ENCODE results near the gene TRIM28. TPM values are rescaled to one million over a fixed set of nuclear protein-coding genes. Genes with fewer than 3 reads are reported as not detected.

The TRIM28 gene
- total and polyA plus RNA-seq, 2 donors (not counting 3 experiments of a cell fraction or from before 2014, with no cell fraction given): 429 to 521 TPM

DNA sequence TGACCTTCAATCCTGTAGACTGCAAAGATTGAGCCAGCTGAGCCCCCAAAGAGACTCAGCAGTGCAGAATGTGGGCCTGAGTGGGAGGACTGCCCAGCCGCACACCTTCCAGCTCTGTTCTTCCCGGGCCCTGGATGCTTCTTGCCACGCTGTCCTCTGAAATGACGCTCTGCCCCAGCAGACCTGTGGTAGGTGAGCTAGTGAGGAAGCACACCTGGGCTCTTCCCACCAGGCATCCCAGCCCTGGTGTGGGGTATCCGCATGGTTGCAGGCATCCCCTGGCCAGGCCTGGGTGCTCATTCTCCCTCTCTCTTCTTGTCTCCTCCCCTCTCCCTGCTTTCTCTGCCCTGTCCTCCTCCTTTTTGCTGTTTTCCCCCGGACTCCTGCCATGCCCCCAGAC is 39.1 kb downstream of the TRIM28 start:
- Histone ChIP-seq H3K9ac (replicated peaks; ENCODE audit: extremely low read depth, insufficient read depth, low read length) (no peak overlapping the region), H3K27me3 (ENCODE audit: control insufficient read depth in 2 of 2, insufficient read depth in 2 of 2, low read length in 2 of 2) (no peaks in the 10 kb centered on the region), H3K27ac (ENCODE audit: insufficient read depth, low read depth, low read length) (no peak overlapping the region), H3K4me3 (replicated peaks in 1 of 3; ENCODE audit: insufficient read depth in 1 of 3, low read depth in 1 of 3, low read length in 3 of 3) (no peak overlapping the region), H3K36me3 (ENCODE audit: control insufficient read depth in 2 of 2, extremely low read depth in 1 of 2, insufficient read depth in 2 of 2, low read length in 2 of 2) (peaks cover 0 to 16% of the 10 kb centered on the region in 2 experiments), H3K4me1 (ENCODE audit: control insufficient read depth, extremely low read depth, insufficient read depth, low read length) (peaks cover 3% of the 10 kb centered on the region), H3K9me3 (replicated peaks; ENCODE audit: control insufficient read depth, insufficient read depth, low read length) (no peaks in the 10 kb centered on the region), H3K79me2 (ENCODE audit: control insufficient read depth, insufficient read depth, low read length) (peaks cover 5% of the 10 kb centered on the region), H2AFZ (ENCODE audit: low read depth, low read length) (no peak overlapping the region), H4K20me1 (replicated peaks; ENCODE audit: control insufficient read depth, extremely low read depth, insufficient read depth, low read length) (no peaks in the 10 kb centered on the region), H3K4me2 (ENCODE audit: insufficient read depth, low read length) (no peak overlapping the region), H3K9me1 (replicated peaks; ENCODE audit: control insufficient read depth, extremely low read depth, insufficient read depth, low read length) (no peaks in the 10 kb centered on the region)
- intact Hi-C loops (cut with micrococcal nuclease): no loop called here
- no TSS peak for BruUV-seq (replicated peaks)
- CTCF ChIA-PET: interaction anchor here (1.2 to 8.9 kb wide), 2 partner anchors 63 to 64 kb away, joined by 5 to 111 read pairs; partner anchors contain the start of gene ZBTB45
- DNase-seq (ENCODE audit: low read depth, low spot score): no peak
- no peak for TF ChIP-seq POLR2AphosphoS5 (IDR thresholded peaks at IDR 0.05; ENCODE audit: insufficient read depth, low read depth, low read length)
- TF ChIP-seq FOS (IDR thresholded peaks at IDR 0.05; ENCODE audit: borderline replicate concordance, insufficient read depth, low read length): no peak
- no peak for TF ChIP-seq GATA2 (IDR thresholded peaks at IDR 0.05; ENCODE audit: insufficient read depth, insufficient read length, low read depth, low read length)
- no peak for TF ChIP-seq EZH2 (IDR thresholded peaks at IDR 0.05; ENCODE audit: borderline replicate concordance, low read depth, low read length, severe bottlenecking)
- TF ChIP-seq JUN (IDR thresholded peaks at IDR 0.05; ENCODE audit: borderline replicate concordance, insufficient read depth, insufficient read length, low read depth): no peak
- TF ChIP-seq, protein P1, sequence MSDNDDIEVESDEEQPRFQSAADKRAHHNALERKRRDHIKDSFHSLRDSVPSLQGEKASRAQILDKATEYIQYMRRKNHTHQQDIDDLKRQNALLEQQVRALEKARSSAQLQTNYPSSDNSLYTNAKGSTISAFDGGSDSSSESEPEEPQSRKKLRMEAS (IDR thresholded peaks at IDR 0.05; ENCODE audit: insufficient read depth, insufficient read length): no peak
- TF ChIP-seq MYC (IDR thresholded peaks at IDR 0.05; ENCODE audit: low read depth, low read length): no peak
- TF ChIP-seq, protein P2, sequence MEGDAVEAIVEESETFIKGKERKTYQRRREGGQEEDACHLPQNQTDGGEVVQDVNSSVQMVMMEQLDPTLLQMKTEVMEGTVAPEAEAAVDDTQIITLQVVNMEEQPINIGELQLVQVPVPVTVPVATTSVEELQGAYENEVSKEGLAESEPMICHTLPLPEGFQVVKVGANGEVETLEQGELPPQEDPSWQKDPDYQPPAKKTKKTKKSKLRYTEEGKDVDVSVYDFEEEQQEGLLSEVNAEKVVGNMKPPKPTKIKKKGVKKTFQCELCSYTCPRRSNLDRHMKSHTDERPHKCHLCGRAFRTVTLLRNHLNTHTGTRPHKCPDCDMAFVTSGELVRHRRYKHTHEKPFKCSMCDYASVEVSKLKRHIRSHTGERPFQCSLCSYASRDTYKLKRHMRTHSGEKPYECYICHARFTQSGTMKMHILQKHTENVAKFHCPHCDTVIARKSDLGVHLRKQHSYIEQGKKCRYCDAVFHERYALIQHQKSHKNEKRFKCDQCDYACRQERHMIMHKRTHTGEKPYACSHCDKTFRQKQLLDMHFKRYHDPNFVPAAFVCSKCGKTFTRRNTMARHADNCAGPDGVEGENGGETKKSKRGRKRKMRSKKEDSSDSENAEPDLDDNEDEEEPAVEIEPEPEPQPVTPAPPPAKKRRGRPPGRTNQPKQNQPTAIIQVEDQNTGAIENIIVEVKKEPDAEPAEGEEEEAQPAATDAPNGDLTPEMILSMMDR (IDR thresholded peaks at IDR 0.05; ENCODE audit: extremely low read depth in 1 of 2, insufficient read depth in 1 of 2, low read depth in 1 of 2, low read length in 2 of 2): no peak
- TF ChIP-seq POLR2A (IDR thresholded peaks at IDR 0.05; ENCODE audit: low read depth, low read length): no peak
- no peak for FAIRE-seq
- dilution Hi-C loops (cut with MboI; ENCODE audit: extremely low pct_ligation_motif_present, low sequenced_read_pairs): no loop called here
- POLR2A ChIA-PET: no interaction called here
